22Rv1 (cell line): ENCODE results near the gene RAB14.

Source experiments
- H3K27ac ChIP-seq: fragments of 450-650 bp; 2 replicates; pipeline ENCODE4 v1.5.1; 2017
- CTCF ChIP-seq: fragments of 450-650 bp; IDR thresholded peaks from 2 replicates; pipeline ENCODE4 v1.5.1; 2017; ENCODE audit warnings: mild to moderate bottlenecking
- ZFX ChIP-seq: fragments of 450-650 bp; IDR thresholded peaks from 2 replicates; pipeline ENCODE4 v1.6.1; 2017; ENCODE audit warnings: antibody characterized with exemption, borderline replicate concordance

RAB14 gene

DNA sequence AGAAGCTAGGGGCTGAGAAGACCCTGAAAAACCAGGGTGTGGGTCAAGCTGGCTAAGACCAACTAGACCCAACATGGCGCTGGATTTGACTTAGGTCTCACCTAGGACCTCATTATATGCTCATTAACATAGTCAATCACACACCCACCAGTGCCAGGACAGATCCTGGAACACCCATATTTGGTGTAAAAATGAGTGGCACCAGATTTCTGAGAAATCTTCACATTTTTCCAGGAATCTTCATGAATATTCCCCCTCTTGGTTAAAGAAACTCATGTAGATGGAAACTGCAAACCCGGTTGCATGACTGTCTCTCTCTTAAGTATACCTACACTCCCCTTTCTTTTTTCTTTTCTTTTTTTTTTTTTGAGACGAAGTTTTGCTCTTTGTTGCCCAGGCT is 17.9 kb upstream of the RAB14 start:
- H3K27ac ChIP-seq, result no peak overlapping the region
- no peak for TF ChIP-seq ZFX
- no peak for TF ChIP-seq CTCF

DNA sequence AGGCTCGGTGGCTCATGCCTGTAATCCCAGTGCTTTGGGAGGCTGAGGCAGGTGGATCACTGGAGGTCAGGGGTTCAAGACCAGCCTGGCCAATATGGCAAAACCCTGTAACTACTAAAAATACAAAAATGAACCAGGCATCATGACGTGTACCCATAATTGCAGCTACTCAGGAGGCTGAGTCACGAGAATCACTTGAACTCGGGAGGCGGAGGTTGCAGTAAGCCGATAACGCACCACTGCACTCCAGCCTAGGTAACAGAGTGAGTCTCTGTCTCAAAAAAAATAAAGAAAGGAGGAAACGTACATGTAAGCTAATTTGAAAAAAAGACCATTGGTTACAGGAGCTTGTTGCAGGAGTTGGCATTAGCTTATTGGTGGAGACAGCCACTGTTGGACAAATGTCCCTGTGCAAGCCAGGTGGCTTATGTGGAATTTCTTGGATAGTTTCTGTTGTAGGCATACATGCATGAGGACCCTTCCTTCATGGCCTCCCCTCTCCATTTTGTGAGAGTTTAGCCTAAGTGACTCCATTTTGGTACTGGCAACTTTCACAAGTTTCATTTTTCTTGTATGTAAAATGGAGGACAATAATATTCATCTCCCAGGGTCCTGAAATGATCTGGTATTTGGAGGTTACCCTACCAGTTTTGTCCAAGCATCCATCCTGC is 16.8 kb upstream of the RAB14 start:
- H3K27ac ChIP-seq, result no peak overlapping the region
- no peak for TF ChIP-seq ZFX
- no peak for TF ChIP-seq CTCF

- no peak overlapping the region for H3K27ac ChIP-seq
These were observed 16.1 kb upstream of the RAB14 start for GRCh38 chr9:121217609-121218292.

GRCh38 chr9:121216271-121216805 is 14.7 kb upstream of the RAB14 start:
- no peak overlapping the region for H3K27ac ChIP-seq
- no peak for TF ChIP-seq ZFX
- TF ChIP-seq CTCF, result no peak

More at GRCh38 chr9:121217609-121218292, 16.1 kb upstream of the RAB14 start:
- TF ChIP-seq ZFX (no peak), CTCF (no peak)

DNA sequence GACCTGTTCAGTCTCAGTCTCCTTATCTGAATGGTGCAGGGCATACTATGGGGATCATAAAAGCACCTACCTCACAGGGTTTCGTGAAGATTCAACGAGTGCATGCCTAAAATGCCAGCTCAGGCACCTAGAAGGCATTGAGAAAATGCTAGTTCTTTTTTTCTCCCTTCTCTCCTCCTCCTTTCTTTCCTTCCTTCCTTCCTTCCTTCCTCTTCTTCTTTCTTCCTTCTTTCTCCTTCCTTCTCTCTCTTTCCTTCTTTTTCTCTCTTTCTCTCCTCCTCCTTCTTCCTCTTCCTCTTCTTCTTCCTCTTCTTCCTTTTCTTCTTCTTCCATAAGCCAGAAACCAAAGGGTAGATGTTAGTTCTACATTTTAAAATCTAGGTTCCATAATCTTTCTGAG is 12.3 kb upstream of the RAB14 start:
- TF ChIP-seq ZFX, result no peak
- no peak for TF ChIP-seq CTCF
- no peak overlapping the region for H3K27ac ChIP-seq

DNA sequence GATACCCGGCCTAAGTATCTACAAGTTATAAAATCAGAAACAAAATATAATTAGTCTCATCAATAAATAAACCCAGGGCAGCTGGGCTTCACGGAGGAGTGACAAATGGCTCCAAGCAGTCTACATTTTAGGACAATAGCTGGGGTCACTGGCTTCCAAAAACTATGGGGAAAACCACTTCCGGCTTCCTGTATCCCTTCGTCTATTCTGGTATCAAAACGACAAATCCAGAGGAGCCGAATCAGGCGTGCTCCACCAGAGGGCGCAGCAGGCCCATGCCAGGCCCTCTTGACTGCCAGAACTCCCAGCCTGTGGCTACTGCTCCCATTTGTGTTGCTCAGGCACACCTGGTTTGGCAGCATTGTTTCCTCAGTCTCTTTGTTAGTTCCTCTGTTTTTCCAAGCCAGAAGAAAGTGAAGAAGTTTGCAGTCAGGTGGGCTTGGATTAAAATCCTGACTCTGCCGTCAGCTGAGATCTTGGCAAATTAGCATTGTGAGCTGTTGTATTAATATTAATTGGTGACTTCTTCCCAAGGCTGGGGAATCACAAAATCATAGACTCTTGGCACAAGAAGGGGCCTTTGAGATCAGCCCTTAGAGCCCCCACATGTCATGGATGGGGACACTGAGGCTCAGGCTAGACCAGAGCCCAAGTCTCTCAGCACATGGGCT is 11.6 kb upstream of the RAB14 start:
- no peak overlapping the region for H3K27ac ChIP-seq
- TF ChIP-seq ZFX, result no peak
- TF ChIP-seq CTCF, result peak; percentile 98
